Glutamatergic neuron (in vitro differentiated cells): ENCODE data around the gene RGS6. TPM values are rescaled to one million over a fixed set of nuclear protein-coding genes. Genes with fewer than 3 reads are reported as not detected.

Source experiments
- DNase-seq: peaks from one replicate; pipeline ENCODE4 v3.0.0; 2022
- H3K27ac Mint-ChIP-seq: one replicate; pipeline ENCODE4 v1.8.0; 2020; ENCODE audit warnings: mild to moderate bottlenecking, mixed read lengths, inconsistent platforms; ENCODE audit not compliant: unreplicated experiment
- H3K27me3 Mint-ChIP-seq: one replicate; pipeline ENCODE4 v1.8.0; 2020; ENCODE audit warnings: mild to moderate bottlenecking, moderate library complexity, mixed read lengths, inconsistent platforms; ENCODE audit not compliant: unreplicated experiment
- H3K36me3 Mint-ChIP-seq: one replicate; pipeline ENCODE4 v1.8.0; 2020; ENCODE audit warnings: mild to moderate bottlenecking, mixed read lengths, inconsistent platforms; ENCODE audit not compliant: unreplicated experiment
- H3K4me1 Mint-ChIP-seq: one replicate; pipeline ENCODE4 v1.8.0; 2020; ENCODE audit warnings: mild to moderate bottlenecking, low read depth, mixed read lengths, inconsistent platforms; ENCODE audit not compliant: unreplicated experiment
- H3K4me3 Mint-ChIP-seq: one replicate; pipeline ENCODE4 v1.8.0; 2020; ENCODE audit warnings: mild to moderate bottlenecking, mixed read lengths, inconsistent platforms; ENCODE audit not compliant: unreplicated experiment
- H3K9me3 Mint-ChIP-seq: one replicate; pipeline ENCODE4 v1.8.0; 2020; ENCODE audit warnings: mild to moderate bottlenecking, moderate library complexity, mixed read lengths, inconsistent platforms; ENCODE audit not compliant: unreplicated experiment
- CTCF ChIP-seq: fragments of 200-600 bp; sonication (generic); IDR thresholded peaks from one replicate; pipeline ENCODE4 v1.5.0; 2021; ENCODE audit not compliant: partially characterized antibody, unreplicated experiment
- total RNA-seq: library from RNA; stranded (reverse); fragmentation: NEBNext Ultra II Directional; extraction: Animal tissue kit (Norgen Biotek cat#: 25700); gene quantifications from one replicate; pipeline ENCODE4 v1.2.1, GENCODE V29; 2021; ENCODE audit not compliant: unreplicated experiment

Gene RGS6
- total RNA-seq, 1 donor from 2014 or later: 1.2 TPM

GRCh38 chr14:72558721-72559120 is 626.5 kb downstream of the RGS6 start:
- H3K9me3 Mint-ChIP-seq: peaks cover 3% of the 10 kb centered on the region
- no peak overlapping the region for H3K27ac Mint-ChIP-seq
- no peak for TF ChIP-seq CTCF
- no peak overlapping the region for H3K4me3 Mint-ChIP-seq
- H3K36me3 Mint-ChIP-seq: no peaks in the 10 kb centered on the region
- H3K4me1 Mint-ChIP-seq: peaks cover 13% of the 10 kb centered on the region
- no peak for DNase-seq
- peaks cover 4% of the 10 kb centered on the region for H3K27me3 Mint-ChIP-seq

DNA sequence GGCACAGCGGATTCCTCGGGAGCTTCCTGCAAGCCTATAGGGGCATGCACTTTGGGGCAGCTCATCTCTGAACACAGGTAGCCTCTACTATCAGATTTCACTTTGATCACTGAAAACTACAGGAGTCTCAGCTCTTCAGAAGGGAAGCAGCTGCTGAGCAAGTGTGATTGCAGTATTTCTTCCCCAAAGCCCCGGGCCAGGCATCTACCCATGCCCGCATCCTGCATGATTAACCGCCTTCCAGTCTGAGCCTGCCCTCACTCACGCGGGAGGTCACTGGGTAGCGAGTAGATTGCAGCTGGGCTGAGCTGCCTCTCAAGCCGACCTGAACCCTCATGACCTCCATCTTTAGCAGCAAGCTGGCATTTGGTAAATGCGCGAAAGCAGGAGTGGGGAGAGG is 627.0 kb downstream of the RGS6 start:
- H3K9me3 Mint-ChIP-seq: peaks cover 2% of the 10 kb centered on the region
- DNase-seq: no peak
- no peak for TF ChIP-seq CTCF
- H3K36me3 Mint-ChIP-seq: no peaks in the 10 kb centered on the region
- peaks cover 18% of the 10 kb centered on the region for H3K4me1 Mint-ChIP-seq
- no peak overlapping the region for H3K4me3 Mint-ChIP-seq
- no peak overlapping the region for H3K27ac Mint-ChIP-seq
- H3K27me3 Mint-ChIP-seq: peaks cover 8% of the 10 kb centered on the region

GRCh38 chr14:72559669-72560255 is 627.5 kb downstream of the RGS6 start:
- Mint-ChIP-seq H3K27ac (no peak overlapping the region), H3K36me3 (no peaks in the 10 kb centered on the region), H3K4me1 (peaks cover 21% of the 10 kb centered on the region)

GRCh38 chr14:72560331-72560730 is 628.1 kb downstream of the RGS6 start:
- Mint-ChIP-seq H3K27me3 (peaks cover 8% of the 10 kb centered on the region), H3K4me3 (no peak overlapping the region), H3K36me3 (no peaks in the 10 kb centered on the region), H3K27ac (no peak overlapping the region), H3K4me1 (peaks cover 23% of the 10 kb centered on the region), H3K9me3 (peaks cover 3% of the 10 kb centered on the region)
- DNase-seq: no peak
- TF ChIP-seq CTCF: no peak

More at GRCh38 chr14:72559669-72560255, 627.5 kb downstream of the RGS6 start:
- no peak for TF ChIP-seq CTCF
- Mint-ChIP-seq H3K4me3 (no peak overlapping the region), H3K27me3 (peaks cover 8% of the 10 kb centered on the region), H3K9me3 (peaks cover 2% of the 10 kb centered on the region)
- no peak for DNase-seq

- no peak for DNase-seq
- Mint-ChIP-seq H3K9me3 (peaks cover 3% of the 10 kb centered on the region), H3K4me1 (peaks cover 23% of the 10 kb centered on the region), H3K36me3 (no peaks in the 10 kb centered on the region), H3K27ac (no peak overlapping the region), H3K27me3 (peaks cover 8% of the 10 kb centered on the region), H3K4me3 (no peak overlapping the region)
- TF ChIP-seq CTCF: no peak
Measured at GRCh38 chr14:72560889-72561493, 628.8 kb downstream of the RGS6 start.
